ENCODE data around the gene DPYD. TPM values are rescaled to one million over a fixed set of nuclear protein-coding genes. Genes with fewer than 3 reads are reported as not detected.

The DPYD gene
- total RNA-seq, 4 donors from 2014 or later: 35.7 to 65.4 (median 43.7) TPM

- H3K36me3 ChIP-seq: no peaks in the 10 kb centered on the region
- H3K27ac ChIP-seq: peak overlapping the region; percentile 90 to 93 (median 92)
- TF ChIP-seq CTCF (IDR thresholded peaks at IDR 0.05) (no peak), EP300 (IDR thresholded peaks at IDR 0.05) (no peak), POLR2A (IDR thresholded peaks at IDR 0.05) (no peak)
- H3K9me3 ChIP-seq: no peaks in the 10 kb centered on the region
- 8 to 13% methylated on average over 6 of the region's 6 CpGs for WGBS, 2 donors
- H3K27me3 ChIP-seq: no peaks in the 10 kb centered on the region
- H3K4me1 ChIP-seq: peaks cover 0 to 37% (median 15%) of the 10 kb centered on the region in 4 donors
- no peak for DNase-seq (ENCODE audit: low spot score in 2 of 2)
- peak overlapping the region; percentile 68 to 98 (median 84) for H3K4me3 ChIP-seq
These were observed 1.1 kb downstream of the DPYD start for GRCh38 chr1:97919585-97920261.

GRCh38 chr1:97918961-97919360 is 1.9 kb downstream of the DPYD start:
- no peak for DNase-seq (ENCODE audit: low spot score in 2 of 2)
- Histone ChIP-seq H3K36me3 (no peaks in the 10 kb centered on the region), H3K27me3 (no peaks in the 10 kb centered on the region), H3K9me3 (no peaks in the 10 kb centered on the region), H3K4me1 (peaks cover 0 to 37% (median 15%) of the 10 kb centered on the region in 4 donors), H3K4me3 (peak overlapping the region in 2 of 4 donors; percentile 68 to 98), H3K27ac (peak overlapping the region in 3 of 4 donors; percentile 90 to 93 (median 92))
- WGBS, 2 donors: 66 to 72% methylated on average over 1 of the region's 1 CpG
- TF ChIP-seq EP300 (IDR thresholded peaks at IDR 0.05) (no peak), CTCF (IDR thresholded peaks at IDR 0.05) (no peak), POLR2A (IDR thresholded peaks at IDR 0.05) (no peak)

- Histone ChIP-seq H3K4me3 (no peak overlapping the region), H3K4me1 (peaks cover 0 to 32% (median 11%) of the 10 kb centered on the region in 4 donors), H3K9me3 (no peaks in the 10 kb centered on the region), H3K27ac (no peak overlapping the region), H3K36me3 (no peaks in the 10 kb centered on the region), H3K27me3 (no peaks in the 10 kb centered on the region)
- 88 to 91% methylated on average over 3 of the region's 3 CpGs for WGBS, 2 donors
- no peak for DNase-seq (ENCODE audit: low spot score in 2 of 2)
- TF ChIP-seq EP300 (IDR thresholded peaks at IDR 0.05) (no peak), CTCF (IDR thresholded peaks at IDR 0.05) (no peak), POLR2A (IDR thresholded peaks at IDR 0.05) (no peak)
These were observed 7.2 kb downstream of the DPYD start for GRCh38 chr1:97913506-97914139.

GRCh38 chr1:97911266-97912215 is 9.3 kb downstream of the DPYD start:
- H3K27ac ChIP-seq: no peak overlapping the region
- no peaks in the 10 kb centered on the region for H3K9me3 ChIP-seq
- no peaks in the 10 kb centered on the region for H3K36me3 ChIP-seq
- H3K27me3 ChIP-seq: no peaks in the 10 kb centered on the region
- peaks cover 0 to 28% (median 3%) of the 10 kb centered on the region in 4 donors for H3K4me1 ChIP-seq
- H3K4me3 ChIP-seq: no peak overlapping the region
- no peak for DNase-seq (ENCODE audit: low spot score in 2 of 2)
- TF ChIP-seq EP300 (IDR thresholded peaks at IDR 0.05) (no peak), CTCF (IDR thresholded peaks at IDR 0.05) (no peak), POLR2A (IDR thresholded peaks at IDR 0.05) (no peak)
- 79 to 85% methylated on average over 8 of the region's 8 CpGs for WGBS, 2 donors

All from tibial nerve (tissue), 4 donors.